Femur (tissue), 1 donor: ENCODE data around the gene SLC37A4.
"Not testable (repeated sequence)": the region's sequence is repeated elsewhere in the genome, so short reads cannot be mapped to it uniquely, and the experiment has no call there.

ENCODE experiments used
- DNase-seq: peaks from one replicate; pipeline ENCODE4 v3.0.0-alpha.2; 2017

SLC37A4 gene

GRCh38 chr11:119041821-119042514 lies 11.3 kb upstream of the SLC37A4 start:
- DNase-seq: no peak

- DNase-seq: not testable (repeated sequence)
These were observed 8.8 kb upstream of the SLC37A4 start for GRCh38 chr11:119039471-119039870.

- DNase-seq: no peak
These were observed 8.2 kb upstream of the SLC37A4 start for GRCh38 chr11:119038884-119039283.

DNA sequence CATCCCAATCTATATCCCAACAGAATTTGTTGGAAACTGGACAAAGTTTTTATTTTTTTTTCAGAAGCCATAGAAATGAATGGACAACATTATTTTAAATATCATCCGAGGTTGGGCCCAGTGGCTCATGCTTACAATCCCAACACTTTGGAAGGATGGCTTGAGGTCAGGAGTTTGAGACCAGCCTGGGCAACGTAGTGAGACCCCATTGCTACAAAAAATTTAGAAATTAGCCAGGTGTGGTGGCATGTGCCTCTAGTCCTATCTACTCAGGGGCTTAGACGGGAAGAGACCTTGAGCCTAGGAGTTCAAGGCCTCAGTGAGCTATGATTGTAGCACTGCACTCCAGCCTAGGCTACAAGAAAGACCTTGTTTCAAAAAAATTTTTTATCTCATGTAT lies 4.1 kb upstream of the SLC37A4 start:
- no peak for DNase-seq

DNA sequence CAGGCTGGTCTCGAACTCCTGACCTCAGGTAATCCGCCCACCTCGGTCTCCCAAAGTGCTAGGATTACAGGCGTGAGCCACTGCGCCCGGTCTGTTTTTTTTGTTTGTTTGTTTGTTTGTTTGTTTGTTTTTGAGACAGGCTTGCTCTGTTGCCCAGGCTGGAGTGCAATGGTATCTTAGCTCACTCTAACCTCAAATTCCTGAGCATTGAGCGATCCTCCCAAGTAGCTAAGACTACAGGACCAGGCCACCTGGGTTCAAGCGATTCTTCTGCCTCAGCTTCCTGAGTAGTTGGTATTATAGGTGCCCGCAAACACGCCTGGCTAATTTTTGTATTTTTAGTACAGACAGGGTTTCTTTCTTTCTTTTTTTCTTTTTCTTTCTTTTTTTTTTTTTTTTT lies 2.7 kb upstream of the SLC37A4 start:
- not testable (repeated sequence) for DNase-seq

- DNase-seq: no peak
These were observed 1.2 kb upstream of the SLC37A4 start for GRCh38 chr11:119031912-119032280.

GRCh38 chr11:119030029-119030328 lies 698 bp downstream of the SLC37A4 start:
- DNase-seq: no peak

DNA sequence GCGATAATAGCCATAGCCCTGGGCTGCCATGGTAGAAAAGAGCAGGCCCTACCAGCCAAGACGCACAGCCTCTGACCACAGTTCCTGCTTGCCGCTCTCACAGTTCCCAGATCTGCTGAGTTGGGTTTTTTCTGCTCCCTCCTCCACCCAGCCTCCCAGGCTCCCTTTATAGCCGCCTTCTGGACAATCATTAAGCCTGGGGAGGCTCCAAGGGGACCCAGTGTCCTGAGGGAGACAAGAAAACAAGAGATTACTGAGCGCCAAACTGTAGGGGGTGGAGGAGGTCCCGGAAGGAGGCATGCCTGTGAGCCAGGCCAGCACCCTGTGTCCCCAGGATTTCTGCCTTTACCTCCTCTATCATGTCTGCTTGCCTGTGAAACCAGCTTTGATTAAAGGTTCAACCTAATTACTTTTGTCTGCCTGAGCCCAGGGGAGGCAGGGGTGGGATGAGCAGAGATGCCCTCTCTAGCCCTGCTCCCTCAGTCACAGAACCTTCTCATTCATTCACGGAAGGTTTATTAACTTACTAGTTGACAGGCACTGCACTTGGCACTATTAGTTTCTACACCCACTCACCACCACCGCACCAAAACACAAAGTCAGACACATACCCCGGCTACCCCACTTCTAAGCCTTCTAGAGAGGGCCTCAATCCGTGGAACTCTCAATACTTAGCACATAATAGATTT lies 1.2 kb downstream of the SLC37A4 start:
- peak; percentile 41 for DNase-seq

DNA sequence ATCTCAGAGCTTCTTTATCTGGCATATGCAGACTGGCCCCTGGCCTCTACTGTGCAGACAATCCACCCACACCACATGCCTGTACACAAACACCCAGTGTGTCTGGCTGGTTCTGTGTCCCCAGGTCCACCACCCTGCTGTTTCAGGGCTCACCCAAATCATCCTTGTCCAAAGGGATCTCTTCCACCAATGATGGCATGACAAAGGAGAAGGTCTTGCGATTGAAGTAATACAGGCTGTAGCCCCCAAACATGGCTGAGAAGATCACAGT lies 1.7 kb downstream of the SLC37A4 start:
- no peak for DNase-seq

DNA sequence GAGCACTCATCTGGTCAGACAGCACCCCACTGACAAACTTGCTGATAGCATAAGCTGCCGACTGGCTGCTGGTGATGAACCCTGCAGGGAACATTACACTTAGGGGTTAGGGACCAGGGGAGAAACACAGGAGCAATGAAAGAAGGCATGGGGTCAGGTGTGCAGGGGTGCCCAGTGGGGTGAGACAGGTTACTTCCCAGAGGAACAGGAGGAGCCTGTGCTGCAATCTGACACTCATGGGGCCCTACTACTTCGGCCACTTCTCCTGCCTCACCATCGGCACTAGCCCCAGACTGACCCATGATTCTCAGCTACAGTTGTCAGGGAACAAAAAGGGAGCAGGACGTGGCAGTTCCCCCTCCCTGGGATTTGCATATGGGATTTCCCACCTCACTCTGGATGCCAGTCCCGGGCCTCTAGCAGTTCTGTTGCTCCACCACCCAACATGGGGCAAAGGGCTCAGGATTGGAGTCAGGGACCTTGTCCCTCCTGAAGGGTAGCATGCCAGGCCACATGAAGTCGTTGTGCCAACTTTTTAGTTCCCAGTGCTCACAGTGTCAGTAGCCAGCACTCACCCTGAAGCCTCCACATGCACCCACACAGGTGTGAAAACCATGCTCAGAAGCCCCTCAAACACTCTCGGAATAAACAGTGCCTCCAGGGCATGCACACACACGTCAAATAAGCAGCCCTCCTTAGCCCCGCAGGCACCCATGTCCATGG lies 2.2 kb downstream of the SLC37A4 start:
- no peak for DNase-seq

- no peak for DNase-seq
These were observed 2.9 kb downstream of the SLC37A4 start for GRCh38 chr11:119027561-119028345.

GRCh38 chr11:119026970-119027369 lies 3.7 kb downstream of the SLC37A4 start:
- DNase-seq: no peak

- DNase-seq: no peak
These were observed 4.5 kb downstream of the SLC37A4 start for GRCh38 chr11:119025978-119026766.

DNA sequence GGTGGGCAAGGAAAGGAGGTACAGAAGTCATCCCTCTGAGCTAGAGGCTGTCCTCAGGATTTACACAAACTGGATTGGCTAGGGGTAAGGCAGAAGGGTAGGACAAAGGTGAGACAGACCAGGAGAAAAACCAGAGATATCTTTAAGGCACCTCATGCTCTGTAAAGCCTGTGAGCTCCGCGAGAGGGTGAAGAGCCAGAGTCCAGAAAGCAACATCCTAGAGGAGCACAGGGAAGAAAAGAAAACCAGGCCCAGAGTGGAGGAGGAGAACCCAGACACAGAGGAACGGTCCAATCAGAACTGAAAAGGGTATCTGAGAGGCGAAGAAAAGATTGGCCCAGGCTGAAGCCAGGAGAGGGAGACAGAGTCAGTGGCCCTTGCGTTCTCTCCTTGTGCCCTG lies 5.1 kb downstream of the SLC37A4 start:
- no peak for DNase-seq

DNA sequence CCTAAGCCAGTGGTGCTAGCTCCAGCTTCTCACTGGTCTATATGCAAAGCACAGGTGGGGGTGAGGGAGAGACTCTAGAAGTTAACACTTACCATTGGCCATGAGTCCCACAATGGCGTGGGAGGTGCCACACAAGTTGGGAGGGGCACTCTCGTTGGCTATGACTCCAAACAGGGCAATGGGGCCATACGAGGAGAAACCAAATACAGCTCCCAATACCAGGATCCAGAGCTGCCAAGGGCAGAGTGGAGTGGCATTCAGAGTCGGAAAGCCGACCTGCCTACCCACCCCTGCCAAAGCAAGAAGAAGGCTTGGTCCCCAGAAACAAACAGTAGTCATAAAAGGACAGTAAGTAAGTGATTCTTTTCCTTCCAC lies 5.6 kb downstream of the SLC37A4 start:
- DNase-seq: no peak

GRCh38 chr11:119024430-119025098 lies 6.1 kb downstream of the SLC37A4 start:
- DNase-seq: no peak

- DNase-seq: no peak
These were observed 6.9 kb downstream of the SLC37A4 start for GRCh38 chr11:119023741-119024140.

- DNase-seq: no peak
These were observed 9.0 kb downstream of the SLC37A4 start for GRCh38 chr11:119021631-119022030.

- DNase-seq: no peak
These were observed 10.7 kb downstream of the SLC37A4 start for GRCh38 chr11:119019996-119020395.

GRCh38 chr11:119018074-119018938 lies 12.4 kb downstream of the SLC37A4 start, which contains the start of the genes RPS25 and TRAPPC4:
RPS25 (minus strand) TSS chr11:119018343; CDS start chr11:119018284, 59 bp downstream.
TRAPPC4 (plus strand) TSS chr11:119018766; CDS start chr11:119018796, 30 bp downstream.
- peak; percentile 98 for DNase-seq

DNA sequence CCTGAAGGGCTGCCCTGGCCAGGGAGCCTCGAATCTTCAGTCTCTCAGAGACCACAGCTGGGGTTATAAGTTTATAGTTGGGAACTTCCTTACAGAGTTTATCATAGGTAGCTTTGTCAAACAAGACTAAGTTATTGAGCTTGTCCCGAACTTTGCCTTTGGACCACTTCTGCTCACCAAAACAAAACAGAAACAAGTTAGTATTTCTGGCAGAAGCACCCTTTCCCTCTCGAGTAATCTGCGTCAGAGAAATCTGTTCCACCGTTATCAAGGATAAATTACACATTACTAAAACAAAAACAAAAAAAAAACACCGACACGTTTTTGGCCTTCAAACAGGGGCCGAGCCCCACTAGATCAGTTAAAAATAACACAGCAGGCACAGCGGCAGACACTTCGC lies 13.3 kb downstream of the SLC37A4 start:
- DNase-seq: not testable (repeated sequence)
